Left ventricle myocardium inferior (tissue), 1 donor: Measurements from ENCODE around the gene MRPS27. TPM values are rescaled to one million over a fixed set of nuclear protein-coding genes. Genes with fewer than 3 reads are reported as not detected.

Source experiments
- DNase-seq: peaks from one replicate; pipeline ENCODE4 v3.0.0-alpha.2; 2020
- H3K27ac ChIP-seq: fragments of 200-600 bp; replicated peaks from 2 replicates; pipeline ENCODE4 v1.8.0; 2021
- H3K27me3 ChIP-seq: fragments of 200-600 bp; 2 replicates; pipeline ENCODE4 v1.8.0; 2021; ENCODE audit warnings: low read depth
- H3K36me3 ChIP-seq: fragments of 200-600 bp; 2 replicates; pipeline ENCODE4 v1.8.0; 2021
- H3K4me1 ChIP-seq: fragments of 200-600 bp; 2 replicates; pipeline ENCODE4 v1.8.0; 2021
- H3K4me3 ChIP-seq: fragments of 200-600 bp; 2 replicates; pipeline ENCODE4 v1.8.0; 2021; ENCODE audit warnings: mild to moderate bottlenecking, moderate library complexity
- H3K9me3 ChIP-seq: fragments of 200-600 bp; replicated peaks from 2 replicates; pipeline ENCODE4 v1.8.0; 2021
- intact Hi-C: fragments of 100-400 bp; cut with micrococcal nuclease; formaldehyde crosslinking; loops from one replicate; pipeline ENCODE4 v1.11.0; 2022
- total RNA-seq: library from RNA; stranded (reverse); fragmentation: NEBNext Ultra II Directional; extraction: Animal tissue kit (Norgen Biotek cat#: 25700); gene quantifications from one replicate; pipeline ENCODE4 v1.2.1, GENCODE V29; 2021
- TF ChIP-seq, protein P1 (sequence below): fragments of 200-600 bp; IDR thresholded peaks from 2 replicates; pipeline ENCODE4 v1.8.0; 2021; ENCODE audit warnings: antibody characterized with exemption, mild to moderate bottlenecking, borderline replicate concordance
- donor health status: DM: no; HTN: yes; CAD: no; lungs with severe emphysema.

The MRPS27 gene
- total RNA-seq, 1 donor from 2014 or later = 72.0 TPM

DNA sequence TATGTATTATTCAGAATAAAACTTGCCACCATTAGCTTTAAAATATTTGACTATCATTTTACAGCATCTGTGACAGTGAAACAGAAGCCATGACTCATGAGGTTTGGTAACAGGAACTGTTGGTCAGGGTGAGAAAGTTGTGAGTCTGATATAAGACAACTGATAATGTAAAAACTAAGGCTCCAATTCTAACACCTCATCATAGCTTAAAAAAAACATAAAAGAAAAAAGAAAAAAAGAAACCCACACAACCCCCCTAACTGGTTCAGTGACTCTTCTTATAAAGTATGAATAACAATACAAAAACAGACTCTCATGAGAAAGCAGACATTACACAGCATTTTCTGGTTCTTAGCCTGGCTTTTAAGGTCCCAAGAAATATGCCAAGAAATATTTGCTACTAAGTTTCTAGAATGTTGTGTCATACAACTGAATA, 85.8 kb downstream of the MRPS27 start:
- H3K27ac ChIP-seq = no peak overlapping the region
- H3K36me3 ChIP-seq = peaks cover 19% of the 10 kb centered on the region
- no peaks in the 10 kb centered on the region for H3K9me3 ChIP-seq
- intact Hi-C loops = no loop called here
- no peak overlapping the region for H3K4me3 ChIP-seq
- DNase-seq = no peak
- peaks cover 19% of the 10 kb centered on the region for H3K4me1 ChIP-seq
- TF ChIP-seq, protein P1, sequence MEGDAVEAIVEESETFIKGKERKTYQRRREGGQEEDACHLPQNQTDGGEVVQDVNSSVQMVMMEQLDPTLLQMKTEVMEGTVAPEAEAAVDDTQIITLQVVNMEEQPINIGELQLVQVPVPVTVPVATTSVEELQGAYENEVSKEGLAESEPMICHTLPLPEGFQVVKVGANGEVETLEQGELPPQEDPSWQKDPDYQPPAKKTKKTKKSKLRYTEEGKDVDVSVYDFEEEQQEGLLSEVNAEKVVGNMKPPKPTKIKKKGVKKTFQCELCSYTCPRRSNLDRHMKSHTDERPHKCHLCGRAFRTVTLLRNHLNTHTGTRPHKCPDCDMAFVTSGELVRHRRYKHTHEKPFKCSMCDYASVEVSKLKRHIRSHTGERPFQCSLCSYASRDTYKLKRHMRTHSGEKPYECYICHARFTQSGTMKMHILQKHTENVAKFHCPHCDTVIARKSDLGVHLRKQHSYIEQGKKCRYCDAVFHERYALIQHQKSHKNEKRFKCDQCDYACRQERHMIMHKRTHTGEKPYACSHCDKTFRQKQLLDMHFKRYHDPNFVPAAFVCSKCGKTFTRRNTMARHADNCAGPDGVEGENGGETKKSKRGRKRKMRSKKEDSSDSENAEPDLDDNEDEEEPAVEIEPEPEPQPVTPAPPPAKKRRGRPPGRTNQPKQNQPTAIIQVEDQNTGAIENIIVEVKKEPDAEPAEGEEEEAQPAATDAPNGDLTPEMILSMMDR = no peak
- no peaks in the 10 kb centered on the region for H3K27me3 ChIP-seq

DNA sequence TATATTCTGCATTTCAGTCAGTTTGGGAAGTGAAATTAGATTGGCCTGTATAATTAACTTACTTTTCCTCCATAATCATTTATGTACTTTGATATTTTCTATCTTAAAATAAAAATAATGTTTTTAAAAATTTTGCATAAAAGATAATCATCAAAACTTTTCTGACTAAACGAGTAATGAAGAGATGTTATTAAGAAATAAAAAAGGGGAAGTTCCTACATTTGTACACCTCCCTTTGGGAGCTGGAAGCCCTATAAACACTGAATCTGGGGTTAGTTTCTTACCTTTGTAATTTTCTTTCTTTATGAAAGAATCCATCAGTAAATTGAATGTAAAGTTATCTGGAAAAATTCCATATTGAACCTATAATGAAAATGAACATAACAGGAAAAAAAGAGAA, 86.2 kb downstream of the MRPS27 start:
- Histone ChIP-seq H3K27ac (no peak overlapping the region), H3K27me3 (no peaks in the 10 kb centered on the region), H3K4me3 (no peak overlapping the region), H3K9me3 (no peaks in the 10 kb centered on the region), H3K4me1 (peaks cover 23% of the 10 kb centered on the region), H3K36me3 (peaks cover 19% of the 10 kb centered on the region)
- TF ChIP-seq, protein P1 = no peak
- no peak for DNase-seq
- intact Hi-C loops = no loop called here

DNA sequence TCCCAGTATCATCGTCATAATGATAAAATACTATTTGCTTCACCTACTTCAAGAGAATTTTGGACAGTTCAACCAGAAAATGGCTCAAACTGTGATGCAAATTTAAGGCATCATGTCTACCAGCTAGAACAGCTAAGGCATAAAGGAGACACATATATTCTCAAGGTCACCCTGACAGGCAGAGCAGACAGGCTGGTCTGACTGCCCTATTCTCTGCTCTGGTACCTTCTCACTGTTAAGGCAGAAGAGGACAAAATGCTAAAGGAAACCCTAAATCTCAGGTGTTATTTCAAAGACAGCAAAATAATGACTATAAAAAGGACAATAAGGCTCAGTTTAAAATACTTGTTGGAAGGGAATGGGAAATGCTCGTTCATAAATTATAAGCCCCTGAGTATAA, 87.2 kb downstream of the MRPS27 start:
- H3K27me3 ChIP-seq = no peaks in the 10 kb centered on the region
- H3K27ac ChIP-seq = no peak overlapping the region
- no peak overlapping the region for H3K4me3 ChIP-seq
- TF ChIP-seq, protein P1 = no peak
- H3K9me3 ChIP-seq = no peaks in the 10 kb centered on the region
- H3K36me3 ChIP-seq = peaks cover 17% of the 10 kb centered on the region
- no peak for DNase-seq
- intact Hi-C loops = no loop called here
- peaks cover 33% of the 10 kb centered on the region for H3K4me1 ChIP-seq

DNA sequence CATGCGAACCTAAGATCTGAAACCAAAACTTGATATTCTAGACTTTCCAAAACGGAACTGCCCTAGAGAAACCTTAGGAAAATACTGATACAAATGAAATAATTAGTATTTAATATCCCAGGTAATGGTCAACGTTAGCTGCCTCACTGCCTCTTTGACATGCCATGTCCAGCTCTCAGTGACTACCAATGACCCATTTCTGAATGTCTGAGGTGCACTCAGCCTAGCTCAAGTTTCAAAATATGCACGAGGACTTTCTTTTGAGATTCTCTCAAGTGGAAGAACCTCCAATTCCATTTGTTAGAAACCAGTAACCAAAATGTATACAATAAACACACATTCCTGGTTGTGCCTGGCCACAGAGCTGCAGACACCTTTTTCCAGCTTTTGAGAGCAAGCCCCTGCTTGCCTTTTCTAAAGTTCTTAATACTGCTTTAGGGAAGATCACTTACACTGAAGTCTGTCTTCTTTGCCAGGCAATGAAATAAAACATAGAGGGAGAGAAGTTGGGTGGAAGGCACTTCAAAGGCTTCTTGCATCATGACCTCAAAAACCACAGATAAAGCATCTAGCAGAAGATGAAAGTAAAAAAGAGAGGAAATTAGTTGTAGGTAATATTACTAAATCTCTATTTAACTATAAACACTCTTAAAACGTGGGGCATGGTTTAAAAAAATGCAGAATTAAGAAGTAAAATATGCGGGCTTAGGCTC, 87.9 kb downstream of the MRPS27 start:
- no peaks in the 10 kb centered on the region for H3K9me3 ChIP-seq
- no peak for DNase-seq
- H3K27me3 ChIP-seq = no peaks in the 10 kb centered on the region
- TF ChIP-seq, protein P1 = no peak
- H3K36me3 ChIP-seq = peaks cover 11% of the 10 kb centered on the region
- no peak overlapping the region for H3K4me3 ChIP-seq
- H3K27ac ChIP-seq = no peak overlapping the region
- H3K4me1 ChIP-seq = peaks cover 40% of the 10 kb centered on the region
- intact Hi-C loops = no loop called here

DNA sequence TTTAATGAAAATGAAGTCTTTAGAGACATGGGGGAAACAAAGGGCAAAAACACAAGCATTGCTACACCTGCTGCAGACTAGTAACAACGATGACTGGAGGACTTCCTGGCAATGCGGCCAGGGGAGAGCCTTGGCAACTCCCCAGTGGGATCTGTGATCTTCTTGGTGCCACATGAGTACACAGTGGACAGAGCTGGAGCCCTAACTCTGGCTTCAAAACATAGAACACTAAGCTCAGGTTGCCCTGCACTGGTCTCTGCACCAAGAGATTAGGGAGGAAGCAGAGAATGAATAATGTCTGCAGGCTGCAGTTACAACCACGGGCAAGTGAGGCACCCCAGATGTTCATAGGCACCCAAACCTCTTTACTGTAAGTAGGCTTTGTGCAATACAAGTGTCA, 91.1 kb downstream of the MRPS27 start:
- Histone ChIP-seq H3K4me1 (peaks cover 55% of the 10 kb centered on the region), H3K9me3 (no peaks in the 10 kb centered on the region), H3K36me3 (peaks cover 41% of the 10 kb centered on the region), H3K4me3 (no peak overlapping the region), H3K27me3 (no peaks in the 10 kb centered on the region), H3K27ac (peak overlapping the region; percentile 68)
- intact Hi-C loops = no loop called here
- TF ChIP-seq, protein P1 = no peak
- peak; percentile 41 for DNase-seq
